HCT116 (cell line): ENCODE measurements around the gene CDH13. TPM values are rescaled to one million over a fixed set of nuclear protein-coding genes. Genes with fewer than 3 reads are reported as not detected.

Source experiments
- ATAC-seq: fragments of 200-7000 bp; cut with Tn5 transposase; 2 replicates; pipeline ENCODE4 v1.9.1; 2020; ENCODE audit warnings: mild to moderate bottlenecking, moderate library complexity
- BruUV-seq: library from RNA; stranded (reverse); fragments of 400-500 nt; replicated peaks from 2 replicates; lab custom pipeline; 2021; lab: Mats Ljungman, UMichigan
- CTCF ChIA-PET: fragments of 300-600 bp; sonication (Branson Sonifier 250); formaldehyde crosslinking; loops from one replicate; lab custom pipeline; 2021; ENCODE audit warnings: antibody characterized with exemption; lab: Charles Lee
- POLR2A ChIA-PET: fragments of 300-600, 350-600 bp; sonication (Branson Sonifier 250); formaldehyde crosslinking; loops from one replicate; lab custom pipeline; 2021; ENCODE audit warnings: antibody characterized with exemption; lab: Charles Lee
- RAD21 ChIA-PET, 2 experiments: fragments of 300-600 bp; sonication (Branson Sonifier 250); formaldehyde crosslinking; loops; one replicate each; lab custom pipeline; 2023; ENCODE audit warnings: low total read pairs in 2 of 2; ENCODE audit not compliant: uncharacterized antibody in 2 of 2, unreplicated experiment in 2 of 2, low non-redundant PET in 1 of 2; lab: Charles Lee
- DNase-seq: peaks from one replicate; pipeline ENCODE4 v3.0.0-alpha.2; 2010; ENCODE audit warnings: low read depth, low spot score
- H2AFZ ChIP-seq: fragments of 200-600 bp; shearing (Covaris generic), sonication (generic); 2 replicates; pipeline ENCODE4 v1.6.1; 2017; ENCODE audit warnings: low read depth, mixed run types, mixed read lengths, antibody characterized with exemption, low read length; ENCODE audit not compliant: poor library complexity, severe bottlenecking
- H3K27ac ChIP-seq: 2 replicates; pipeline ENCODE4 v1.5.1; 2012; ENCODE audit warnings: low read depth, low read length
- H3K27me3 ChIP-seq: fragments of 200-600 bp; sonication (generic); 2 replicates; pipeline ENCODE4 v1.6.1; 2016; ENCODE audit warnings: mixed run types, low read length, mixed read lengths; ENCODE audit not compliant: insufficient read depth
- H3K36me3 ChIP-seq, 2 experiments: fragments of 200-500 bp in 1 of 2; fragments of 200-600 bp in 1 of 2; sonication (Bioruptor generic) in 1 of 2; sonication (generic) in 1 of 2; 2 replicates each; pipeline versions ENCODE4 v1.5.1 to v1.6.1; 2014 to 2016; ENCODE audit warnings: low read length in 2 of 2, inconsistent platforms in 1 of 2, mixed read lengths in 1 of 2, mixed run types in 1 of 2; ENCODE audit not compliant: insufficient read depth in 2 of 2, control insufficient read depth in 1 of 2
- H3K4me1 ChIP-seq, 2 experiments: fragments of 200-600 bp in 1 of 2; sonication (generic) in 1 of 2; 2 replicates each; pipeline versions ENCODE4 v1.5.1 to v1.6.1; 2012 to 2017; ENCODE audit warnings: low read length in 2 of 2, inconsistent platforms in 1 of 2, mild to moderate bottlenecking in 1 of 2, mixed read lengths in 1 of 2, mixed run types in 1 of 2, moderate library complexity in 1 of 2; ENCODE audit not compliant: insufficient read depth in 2 of 2, control insufficient read depth in 1 of 2
- H3K4me2 ChIP-seq: fragments of 200-600 bp; sonication (generic); 2 replicates; pipeline ENCODE4 v1.6.1; 2017; ENCODE audit warnings: mixed run types, low read length, mixed read lengths
- H3K4me3 ChIP-seq, 2 experiments: fragments of 200-600 bp in 1 of 2; sonication (generic) in 1 of 2; replicated peaks in 1 of 2; 2 replicates each; pipeline ENCODE4 v1.5.1; 2011 to 2016; ENCODE audit warnings: low read length in 2 of 2, control low read depth in 1 of 2, low read depth in 1 of 2, mild to moderate bottlenecking in 1 of 2, mixed read lengths in 1 of 2, mixed run types in 1 of 2
- H3K79me2 ChIP-seq: fragments of 200-600 bp; sonication (generic); 2 replicates; pipeline ENCODE4 v1.6.1; 2017; ENCODE audit warnings: mild to moderate bottlenecking, mixed run types, low read length, moderate library complexity, mixed read lengths; ENCODE audit not compliant: insufficient read depth
- H3K9ac ChIP-seq: fragments of 200-600 bp; sonication (generic); 2 replicates; pipeline ENCODE4 v1.6.1; 2016; ENCODE audit warnings: low read length, mixed read lengths
- H3K9me2 ChIP-seq: fragments of 200-600 bp; sonication (generic), shearing (Covaris generic); 2 replicates; pipeline ENCODE4 v1.6.1; 2017; ENCODE audit warnings: mixed run types, mild to moderate bottlenecking, moderate library complexity; ENCODE audit not compliant: insufficient read depth
- H3K9me3 ChIP-seq, 2 experiments: fragments of 200-500 bp in 1 of 2; fragments of 200-600 bp in 1 of 2; sonication (Bioruptor generic) in 1 of 2; sonication (generic) in 1 of 2; 2 replicates each; pipeline ENCODE4 v1.6.1; 2014 to 2017; ENCODE audit warnings: low read length in 2 of 2, mixed read lengths in 2 of 2, inconsistent platforms in 1 of 2, low read depth in 1 of 2, mild to moderate bottlenecking in 1 of 2, mixed run types in 1 of 2, moderate library complexity in 1 of 2; ENCODE audit not compliant: control insufficient read depth in 1 of 2, insufficient read depth in 1 of 2
- H4K20me1 ChIP-seq: fragments of 200-600 bp; sonication (generic), shearing (Covaris generic); 2 replicates; pipeline ENCODE4 v1.6.1; 2017; ENCODE audit warnings: mixed run types, mild to moderate bottlenecking, moderate library complexity; ENCODE audit not compliant: insufficient read depth
- ATF3 ChIP-seq: IDR thresholded peaks from 2 replicates; pipeline ENCODE4 v1.6.1; 2012
- CEBPB ChIP-seq: IDR thresholded peaks from 2 replicates; pipeline ENCODE4 v1.6.1; 2012; ENCODE audit warnings: low read depth
- EZH2 ChIP-seq: fragments of 200-600 bp; sonication (generic); IDR thresholded peaks from 2 replicates; pipeline ENCODE4 v1.6.1; 2017; ENCODE audit warnings: antibody characterized with exemption, mixed run types
- EZH2phosphoT487 ChIP-seq: fragments of 200-600 bp; IDR thresholded peaks from 2 replicates; pipeline ENCODE4 v1.6.1; 2018; ENCODE audit warnings: antibody characterized with exemption, borderline replicate concordance
- FOSL1 ChIP-seq: IDR thresholded peaks from 2 replicates; pipeline ENCODE4 v1.6.1; 2012; ENCODE audit warnings: low read depth
- MAX ChIP-seq: IDR thresholded peaks from 2 replicates; pipeline ENCODE4 v1.6.1; 2012
- POLR2AphosphoS5 ChIP-seq: IDR thresholded peaks from 2 replicates; pipeline ENCODE4 v1.6.1; 2011; ENCODE audit warnings: mild to moderate bottlenecking, low read depth, low read length, moderate library complexity
- RAD21 ChIP-seq: IDR thresholded peaks from 2 replicates; pipeline ENCODE4 v1.6.1; 2012; ENCODE audit warnings: low read depth, mild to moderate bottlenecking
- TCF7L2 ChIP-seq: IDR thresholded peaks from 2 replicates; pipeline ENCODE4 v1.7.0; 2011; ENCODE audit warnings: borderline replicate concordance, inconsistent platforms; ENCODE audit not compliant: insufficient read depth, insufficient read length; ENCODE audit errors: extremely low read depth
- ZNF274 ChIP-seq: fragments of 200-500 bp; sonication (Bioruptor generic); IDR thresholded peaks from 2 replicates; pipeline ENCODE4 v1.6.1; 2014; ENCODE audit warnings: mild to moderate bottlenecking, low read depth, low read length, inconsistent platforms
- intact Hi-C: fragments of 100-400 bp; cut with micrococcal nuclease; formaldehyde crosslinking; loops from 2 replicates; pipeline ENCODE4 v1.10.0; 2022
- total RNA-seq: library from RNA; stranded (reverse); gene quantifications from one replicate; pipeline ENCODE4 v1.2.1, GENCODE V29; 2021; ENCODE audit not compliant: unreplicated experiment

Gene CDH13
- total RNA-seq, 1 experiment from 2014 or later: not detected

GRCh38 chr16:83021045-83021444 lies 394.3 kb downstream of the CDH13 start:
- H4K20me1 ChIP-seq: no peaks in the 10 kb centered on the region
- H3K36me3 ChIP-seq: no peaks in the 10 kb centered on the region
- H3K27ac ChIP-seq: no peak overlapping the region
- DNase-seq: no peak
- intact Hi-C loops: no loop called here
- no peak overlapping the region for H3K4me2 ChIP-seq
- no TSS peak for BruUV-seq
- ChIA-PET CTCF (no interaction called here), POLR2A (no interaction called here), RAD21 (no interaction called here)
- no peak for ATAC-seq
- H3K9me2 ChIP-seq: no peaks in the 10 kb centered on the region
- no peak for TF ChIP-seq FOSL1
- TF ChIP-seq ZNF274: no peak
- TF ChIP-seq EZH2phosphoT487: no peak
- TF ChIP-seq RAD21: no peak
- TF ChIP-seq MAX: no peak
- no peak for TF ChIP-seq POLR2AphosphoS5
- TF ChIP-seq CEBPB: no peak
- TF ChIP-seq TCF7L2: no peak
- H3K79me2 ChIP-seq: no peaks in the 10 kb centered on the region
- H3K4me3 ChIP-seq: no peak overlapping the region
- peaks cover 34 to 35% of the 10 kb centered on the region in 2 experiments; a peak in 3 of 4 replicates for H3K9me3 ChIP-seq
- no peaks in the 10 kb centered on the region for H3K4me1 ChIP-seq
- no peak overlapping the region for H2AFZ ChIP-seq
- no peaks in the 10 kb centered on the region for H3K27me3 ChIP-seq
- no peak overlapping the region for H3K9ac ChIP-seq

GRCh38 chr16:83021746-83022145 lies 395.0 kb downstream of the CDH13 start:
- ChIA-PET CTCF (no interaction called here), POLR2A (no interaction called here), RAD21 (no interaction called here)
- DNase-seq (no peak), ATAC-seq (no peak)
- no peaks in the 10 kb centered on the region for H3K27me3 ChIP-seq
- H3K36me3 ChIP-seq: no peaks in the 10 kb centered on the region
- H3K79me2 ChIP-seq: no peaks in the 10 kb centered on the region
- H3K9me3 ChIP-seq: peaks cover 37 to 38% of the 10 kb centered on the region in 2 experiments; a peak in 3 of 4 replicates
- H4K20me1 ChIP-seq: no peaks in the 10 kb centered on the region
- no TSS peak for BruUV-seq
- no peak overlapping the region for H3K4me2 ChIP-seq
- no peak overlapping the region for H3K9ac ChIP-seq
- H3K27ac ChIP-seq: no peak overlapping the region
- H3K4me3 ChIP-seq: no peak overlapping the region
- no peak overlapping the region for H2AFZ ChIP-seq
- H3K9me2 ChIP-seq: no peaks in the 10 kb centered on the region
- intact Hi-C loops: no loop called here
- TF ChIP-seq ATF3 (no peak), CEBPB (no peak), EZH2 (no peak), FOSL1 (no peak)
- H3K4me1 ChIP-seq: no peaks in the 10 kb centered on the region
